HFFc6 (cell line): ENCODE data around the gene SLC22A2. TPM values are rescaled to one million over a fixed set of nuclear protein-coding genes. Genes with fewer than 3 reads are reported as not detected.

Experiments
- DNase-seq: peaks from one replicate; pipeline ENCODE4 v3.0.0-alpha.2; 2018
- H3K27ac Mint-ChIP-seq: 2 replicates; pipeline ENCODE4 v1.8.0; 2020; ENCODE audit warnings: mild to moderate bottlenecking, mixed read lengths
- H3K27me3 Mint-ChIP-seq: 2 replicates; pipeline ENCODE4 v1.8.0; 2021; ENCODE audit warnings: mild to moderate bottlenecking, moderate library complexity, mixed read lengths; ENCODE audit not compliant: insufficient read depth
- H3K36me3 Mint-ChIP-seq: 2 replicates; pipeline ENCODE4 v1.8.0; 2021; ENCODE audit warnings: low read depth, mixed read lengths
- H3K4me1 Mint-ChIP-seq: 2 replicates; pipeline ENCODE4 v1.8.0; 2020; ENCODE audit warnings: low read depth, mixed read lengths
- H3K4me3 Mint-ChIP-seq: 2 replicates; pipeline ENCODE4 v1.8.0; 2020; ENCODE audit warnings: mild to moderate bottlenecking, moderate library complexity, mixed read lengths
- H3K9me3 Mint-ChIP-seq: 2 replicates; pipeline ENCODE4 v1.8.0; 2020; ENCODE audit warnings: mild to moderate bottlenecking, mixed read lengths
- total RNA-seq, 6 experiments: library from RNA; stranded (reverse); fragmentation: NEBNext Ultra II Directional; extraction: Animal tissue kit (Norgen Biotek cat#: 25700); gene quantifications; 2 replicates in 1 of 6; 3 replicates in 5 of 6; pipeline ENCODE4 v1.2.3, GENCODE V29; 2021
- TF ChIP-seq, protein P1 (sequence below): fragments of 200-600 bp; sonication (generic); IDR thresholded peaks from 2 replicates; pipeline ENCODE4 v1.5.0; 2021; ENCODE audit warnings: antibody characterized with exemption, mild to moderate bottlenecking

Gene SLC22A2
- total RNA-seq, 6 experiments from 2014 or later, result not detected

DNA sequence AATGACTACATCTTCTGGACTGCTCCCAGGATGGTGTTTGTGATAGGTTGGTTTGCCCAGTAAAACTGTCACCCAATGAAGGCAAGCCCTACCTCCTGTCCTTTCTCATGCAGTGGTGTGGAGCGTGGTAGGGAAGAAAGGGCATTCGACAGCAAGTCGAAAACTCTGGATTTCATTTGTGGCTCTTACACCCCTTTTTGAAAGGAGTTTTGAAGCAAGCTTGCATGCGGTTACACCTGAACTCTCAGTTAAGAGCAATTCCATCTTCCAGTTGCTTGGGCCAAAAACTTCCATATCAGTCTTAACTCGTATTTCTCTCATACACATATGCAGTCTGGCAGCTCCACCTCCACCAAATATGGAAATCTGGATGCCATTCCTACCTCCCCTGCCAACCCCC lies 19.7 kb upstream of the SLC22A2 start:
- no peaks in the 10 kb centered on the region for H3K4me1 Mint-ChIP-seq
- no peak overlapping the region for H3K4me3 Mint-ChIP-seq
- TF ChIP-seq, protein P1, sequence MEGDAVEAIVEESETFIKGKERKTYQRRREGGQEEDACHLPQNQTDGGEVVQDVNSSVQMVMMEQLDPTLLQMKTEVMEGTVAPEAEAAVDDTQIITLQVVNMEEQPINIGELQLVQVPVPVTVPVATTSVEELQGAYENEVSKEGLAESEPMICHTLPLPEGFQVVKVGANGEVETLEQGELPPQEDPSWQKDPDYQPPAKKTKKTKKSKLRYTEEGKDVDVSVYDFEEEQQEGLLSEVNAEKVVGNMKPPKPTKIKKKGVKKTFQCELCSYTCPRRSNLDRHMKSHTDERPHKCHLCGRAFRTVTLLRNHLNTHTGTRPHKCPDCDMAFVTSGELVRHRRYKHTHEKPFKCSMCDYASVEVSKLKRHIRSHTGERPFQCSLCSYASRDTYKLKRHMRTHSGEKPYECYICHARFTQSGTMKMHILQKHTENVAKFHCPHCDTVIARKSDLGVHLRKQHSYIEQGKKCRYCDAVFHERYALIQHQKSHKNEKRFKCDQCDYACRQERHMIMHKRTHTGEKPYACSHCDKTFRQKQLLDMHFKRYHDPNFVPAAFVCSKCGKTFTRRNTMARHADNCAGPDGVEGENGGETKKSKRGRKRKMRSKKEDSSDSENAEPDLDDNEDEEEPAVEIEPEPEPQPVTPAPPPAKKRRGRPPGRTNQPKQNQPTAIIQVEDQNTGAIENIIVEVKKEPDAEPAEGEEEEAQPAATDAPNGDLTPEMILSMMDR, result no peak
- DNase-seq, result no peak
- H3K27me3 Mint-ChIP-seq, result peaks cover 2% of the 10 kb centered on the region; the same call in 1 of the 2 replicates
- H3K36me3 Mint-ChIP-seq, result peaks cover 5% of the 10 kb centered on the region; the same call in 1 of the 2 replicates
- H3K27ac Mint-ChIP-seq, result no peak overlapping the region
- peaks cover 17% of the 10 kb centered on the region for H3K9me3 Mint-ChIP-seq

DNA sequence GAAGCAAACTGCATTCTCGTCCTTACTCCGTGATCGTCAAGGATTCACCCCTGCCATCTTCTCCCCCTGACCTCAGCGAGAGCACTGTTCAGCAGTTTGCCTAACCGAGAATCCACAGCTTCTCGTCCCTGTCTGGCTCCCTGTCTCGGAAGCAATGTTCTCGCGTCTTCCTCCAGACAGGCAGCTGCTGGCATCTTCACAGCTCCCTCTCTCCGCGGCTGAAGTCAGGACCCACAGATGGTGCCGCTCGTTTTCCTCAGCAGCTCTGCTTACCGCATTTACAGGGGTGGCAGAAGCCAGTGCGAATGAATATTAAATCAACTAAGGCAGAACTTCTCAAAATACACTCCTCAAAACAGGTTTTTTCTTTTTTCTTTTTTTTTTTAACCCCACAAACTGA lies 18.9 kb upstream of the SLC22A2 start:
- TF ChIP-seq, protein P1, result no peak
- Mint-ChIP-seq H3K4me1 (no peaks in the 10 kb centered on the region), H3K27ac (no peak overlapping the region), H3K27me3 (peaks cover 2% of the 10 kb centered on the region; the same call in 1 of the 2 replicates), H3K36me3 (peaks cover 5% of the 10 kb centered on the region; the same call in 1 of the 2 replicates), H3K9me3 (peaks cover 17% of the 10 kb centered on the region), H3K4me3 (no peak overlapping the region)
- no peak for DNase-seq

DNA sequence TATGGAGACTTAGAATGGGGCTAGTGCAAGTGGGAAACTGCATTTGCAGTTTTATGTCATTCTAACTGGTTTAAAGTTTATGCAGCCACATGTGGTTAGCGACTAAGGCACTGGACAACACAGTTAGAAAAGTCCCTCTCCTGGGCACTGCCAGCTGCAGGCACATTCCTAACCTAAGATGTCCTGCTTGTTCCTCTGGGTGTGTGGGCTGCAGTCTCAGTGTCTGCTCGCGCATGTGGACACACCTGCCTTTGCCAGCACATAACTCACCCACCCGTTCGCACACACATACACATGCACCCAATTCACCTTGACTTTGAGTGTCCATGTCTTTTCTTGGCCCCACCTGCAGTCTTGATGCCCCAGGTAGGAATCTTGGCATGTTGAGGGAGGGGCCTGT lies 18.5 kb upstream of the SLC22A2 start:
- peaks cover 2% of the 10 kb centered on the region; the same call in 1 of the 2 replicates for H3K27me3 Mint-ChIP-seq

DNA sequence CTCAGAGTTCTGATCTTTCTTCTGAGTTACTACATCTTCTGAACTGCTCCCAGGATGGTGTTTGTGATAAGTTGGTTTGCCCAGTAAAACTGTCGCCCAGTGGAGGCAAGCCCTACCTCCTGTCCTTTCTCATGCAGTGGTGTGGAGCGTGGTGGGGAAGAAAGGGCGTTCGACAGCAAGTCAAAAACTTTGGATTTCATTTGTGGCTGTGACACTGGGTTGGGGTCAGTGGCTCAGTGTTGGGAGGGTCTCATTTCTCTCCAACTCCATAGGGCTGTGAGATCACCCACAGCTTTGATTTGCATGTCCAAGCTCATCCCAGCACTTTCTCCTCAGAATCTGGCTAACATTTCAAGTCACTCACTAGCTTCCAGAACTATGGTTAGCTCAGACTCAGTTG lies 17.5 kb upstream of the SLC22A2 start:
- DNase-seq, result no peak
- Mint-ChIP-seq H3K4me1 (no peaks in the 10 kb centered on the region), H3K27ac (no peak overlapping the region), H3K36me3 (peaks cover 5% of the 10 kb centered on the region; the same call in 1 of the 2 replicates), H3K27me3 (peaks cover 2% of the 10 kb centered on the region; the same call in 1 of the 2 replicates), H3K9me3 (peaks cover 17% of the 10 kb centered on the region), H3K4me3 (no peak overlapping the region)
- TF ChIP-seq, protein P1, result no peak

More for the DNA sequence above, 18.5 kb upstream of the SLC22A2 start:
- no peak for DNase-seq
- Mint-ChIP-seq H3K9me3 (peaks cover 17% of the 10 kb centered on the region), H3K4me1 (no peaks in the 10 kb centered on the region), H3K27ac (no peak overlapping the region), H3K36me3 (peaks cover 5% of the 10 kb centered on the region; the same call in 1 of the 2 replicates), H3K4me3 (no peak overlapping the region)
- TF ChIP-seq, protein P1, result no peak

DNA sequence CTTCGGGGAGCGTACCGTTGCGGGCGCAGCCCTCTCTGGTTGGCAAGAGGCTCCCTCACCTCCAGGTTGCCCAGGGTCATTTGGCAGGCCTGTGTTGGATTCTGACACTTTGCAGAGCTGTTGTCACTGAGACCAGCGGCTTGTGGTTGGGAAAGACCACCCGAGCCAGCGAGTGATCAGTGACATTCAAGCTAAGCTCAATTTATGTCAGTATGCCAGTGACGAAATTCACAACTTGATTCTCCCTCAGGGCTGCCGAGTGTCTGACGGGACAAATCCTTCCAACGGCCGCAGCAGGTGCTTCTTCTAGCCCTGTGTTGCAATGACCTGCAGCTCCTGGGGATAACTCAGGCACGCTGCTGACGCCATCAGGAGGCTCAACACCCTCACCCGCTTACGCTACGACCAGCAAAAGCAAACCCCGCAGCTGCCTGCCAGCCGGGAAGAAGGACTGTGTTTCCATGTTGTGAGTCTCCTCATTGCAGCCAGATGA lies 16.9 kb upstream of the SLC22A2 start:
- TF ChIP-seq, protein P1, result no peak
- Mint-ChIP-seq H3K9me3 (peaks cover 17% of the 10 kb centered on the region), H3K27me3 (peaks cover 2% of the 10 kb centered on the region; the same call in 1 of the 2 replicates), H3K4me3 (no peak overlapping the region), H3K27ac (no peak overlapping the region), H3K4me1 (no peaks in the 10 kb centered on the region), H3K36me3 (peaks cover 5% of the 10 kb centered on the region; the same call in 1 of the 2 replicates)
- DNase-seq, result no peak
